GM12875 (cell line): ENCODE measurements around the gene LRRC4.

Experiments
- H3K4me3 ChIP-seq: one replicate; pipeline ENCODE4 v1.5.1; 2011; ENCODE audit warnings: low read depth, low read length, control low read depth
- CTCF ChIP-seq: IDR thresholded peaks from 2 replicates; pipeline ENCODE4 v1.5.1; 2011; ENCODE audit warnings: low read depth, mild to moderate bottlenecking, control low read depth, inconsistent platforms, low read length, moderate library complexity, borderline replicate concordance; ENCODE audit not compliant: insufficient read depth

The LRRC4 gene

DNA sequence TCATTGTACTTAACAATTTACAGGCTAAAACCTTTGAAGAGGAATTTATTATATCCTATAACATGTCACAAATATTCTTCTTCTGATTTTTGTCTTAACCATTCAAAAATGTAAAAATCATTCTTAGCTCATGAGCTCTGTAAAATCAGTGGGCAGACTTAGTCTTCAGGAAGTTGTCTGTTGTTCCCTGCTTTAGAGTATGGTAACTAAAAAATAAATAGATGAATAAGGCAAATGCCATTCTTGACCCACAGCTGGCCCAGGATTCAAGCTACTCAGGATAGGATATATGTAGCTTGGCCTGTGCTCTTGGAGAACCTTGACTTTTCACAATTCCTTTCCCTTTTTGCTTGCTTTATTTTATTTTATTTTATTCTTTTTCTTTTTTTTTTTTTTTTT, 51.5 kb downstream of the LRRC4 start:
- no peak overlapping the region for H3K4me3 ChIP-seq
- no peak for TF ChIP-seq CTCF

DNA sequence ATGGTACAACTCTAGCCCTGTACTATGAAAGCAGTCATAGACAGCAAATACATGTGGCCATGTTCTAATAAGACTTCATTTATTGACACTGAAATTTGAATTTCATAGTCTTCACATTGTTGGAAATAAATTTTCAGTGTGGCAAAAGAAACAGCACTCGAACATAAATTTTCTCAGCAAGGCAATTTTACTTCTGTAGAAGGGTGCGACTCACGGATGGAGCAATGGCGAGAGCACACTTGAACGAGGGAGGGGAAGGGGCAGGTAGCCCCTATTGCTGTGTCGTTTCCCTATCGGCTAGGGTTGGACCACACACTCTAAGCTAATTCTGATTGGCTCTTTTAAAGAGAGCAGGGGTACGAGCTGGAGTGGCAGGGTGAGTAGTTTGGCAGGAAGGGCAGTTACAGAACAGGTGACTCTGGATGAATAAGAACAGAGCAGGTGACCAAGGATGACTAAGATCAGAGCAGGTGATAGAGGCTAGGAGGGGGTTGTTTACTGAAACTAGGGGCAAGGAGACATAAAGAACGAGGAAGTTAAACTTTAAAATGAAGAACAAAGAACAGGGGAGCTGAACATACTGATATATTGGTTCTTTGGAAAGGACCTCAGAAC, 52.0 kb downstream of the LRRC4 start:
- no peak overlapping the region for H3K4me3 ChIP-seq
- no peak for TF ChIP-seq CTCF

- H3K4me3 ChIP-seq: no peak overlapping the region
- no peak for TF ChIP-seq CTCF
Observed at GRCh38 chr7:127978421-127978820, 52.8 kb downstream of the LRRC4 start.
